ENCODE results near the gene DCUN1D1.

DCUN1D1 gene

GRCh38 chr3:182925944-182926337 is 54.4 kb downstream of the DCUN1D1 start:
- peak; percentile 44 for DNase-seq

GRCh38 chr3:182925330-182925943 is 54.9 kb downstream of the DCUN1D1 start:
- peak; percentile 53 for DNase-seq

- no peak for DNase-seq
Measured at GRCh38 chr3:182921665-182922355, 58.5 kb downstream of the DCUN1D1 start.

GRCh38 chr3:182920515-182921084 is 59.7 kb downstream of the DCUN1D1 start:
- DNase-seq, result no peak

GRCh38 chr3:182919866-182920357 is 60.4 kb downstream of the DCUN1D1 start:
- no peak for DNase-seq

- DNase-seq, result no peak
Measured at GRCh38 chr3:182917134-182917533, 63.2 kb downstream of the DCUN1D1 start.

GRCh38 chr3:182914341-182914740 is 66.0 kb downstream of the DCUN1D1 start:
- DNase-seq, result no peak

- DNase-seq, result no peak
Measured at GRCh38 chr3:182913889-182914288, 66.4 kb downstream of the DCUN1D1 start.

GRCh38 chr3:182912474-182912873 is 67.9 kb downstream of the DCUN1D1 start:
- no peak for DNase-seq

- no peak for DNase-seq
Measured at GRCh38 chr3:182911782-182912111, 68.6 kb downstream of the DCUN1D1 start.

GRCh38 chr3:182910936-182911781 is 69.2 kb downstream of the DCUN1D1 start:
- no peak for DNase-seq

- peak; percentile 1 for DNase-seq
Measured at GRCh38 chr3:182909318-182910040, 70.9 kb downstream of the DCUN1D1 start.

GRCh38 chr3:182908471-182908870 is 71.9 kb downstream of the DCUN1D1 start:
- no peak for DNase-seq

GRCh38 chr3:182906036-182906435 is 74.3 kb downstream of the DCUN1D1 start:
- no peak for DNase-seq

- no peak for DNase-seq
Measured at GRCh38 chr3:182905623-182906022, 74.7 kb downstream of the DCUN1D1 start.

- no peak for DNase-seq
Measured at GRCh38 chr3:182904164-182904563, 76.2 kb downstream of the DCUN1D1 start.

GRCh38 chr3:182902236-182902635 is 78.1 kb downstream of the DCUN1D1 start:
- no peak for DNase-seq

- no peak for DNase-seq
Measured at GRCh38 chr3:182896553-182896952, 83.8 kb downstream of the DCUN1D1 start.

GRCh38 chr3:182895513-182896112 is 84.7 kb downstream of the DCUN1D1 start:
- DNase-seq, result no peak

- DNase-seq, result no peak
Measured at GRCh38 chr3:182892226-182892625, 88.1 kb downstream of the DCUN1D1 start.

GRCh38 chr3:182891364-182891763 is 89.0 kb downstream of the DCUN1D1 start:
- DNase-seq, result no peak

GRCh38 chr3:182889948-182890629 is 90.2 kb downstream of the DCUN1D1 start:
- no peak for DNase-seq

Measured in NCI-H2227 treated with DMSO at 0.1 percent for 48 hours (cell line).